NCI-H2171 (cell line): ENCODE results near the gene RBM45.

Experiments
- DNase-seq: peaks from one replicate; lab custom pipeline; 2025; lab: John Stamatoyannopoulos, UW

The RBM45 gene

DNA sequence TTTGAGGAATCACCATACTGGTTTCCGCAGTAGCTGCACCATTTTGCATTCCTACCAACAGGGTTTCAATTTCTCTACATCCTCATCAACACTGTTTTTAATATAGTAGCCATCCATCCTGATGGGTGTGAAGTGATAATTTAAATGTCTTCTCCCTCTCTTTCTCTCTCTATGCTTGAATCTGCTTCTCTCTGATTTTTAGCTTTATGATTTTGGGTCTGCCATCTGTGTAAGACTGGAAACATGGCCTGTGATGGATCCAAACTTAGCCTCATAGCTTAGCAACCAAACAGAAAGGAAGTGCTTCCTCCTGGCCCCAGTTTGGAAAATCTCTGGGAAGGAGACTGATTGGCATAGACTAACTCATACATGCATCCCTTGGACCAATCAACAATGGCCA lies 48.4 kb downstream of the RBM45 start:
- no peak for DNase-seq

DNA sequence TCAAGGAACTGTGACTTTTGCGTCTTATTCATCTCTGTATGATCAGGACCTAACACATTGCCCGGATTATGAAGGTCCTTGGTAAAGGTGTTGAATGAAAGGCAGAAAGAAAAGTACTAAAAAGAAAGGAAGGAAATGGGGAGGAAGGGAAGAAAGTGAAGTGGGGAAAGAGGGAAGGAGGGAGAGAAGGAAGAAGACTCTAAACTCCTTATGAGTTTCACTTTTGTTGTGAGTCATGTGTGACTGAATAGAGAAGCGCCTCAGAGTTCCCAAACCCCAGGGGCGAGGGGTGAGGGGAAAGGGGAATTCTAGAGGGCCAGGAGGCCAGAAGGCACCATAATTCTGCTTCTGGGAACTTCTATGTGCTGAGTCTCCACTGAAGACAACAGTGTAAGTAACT lies 51.2 kb downstream of the RBM45 start:
- DNase-seq = no peak

GRCh38 chr2:178163911-178164310 lies 51.7 kb downstream of the RBM45 start:
- no peak for DNase-seq

- no peak for DNase-seq
Observed at GRCh38 chr2:178173657-178174056, 61.4 kb downstream of the RBM45 start.

DNA sequence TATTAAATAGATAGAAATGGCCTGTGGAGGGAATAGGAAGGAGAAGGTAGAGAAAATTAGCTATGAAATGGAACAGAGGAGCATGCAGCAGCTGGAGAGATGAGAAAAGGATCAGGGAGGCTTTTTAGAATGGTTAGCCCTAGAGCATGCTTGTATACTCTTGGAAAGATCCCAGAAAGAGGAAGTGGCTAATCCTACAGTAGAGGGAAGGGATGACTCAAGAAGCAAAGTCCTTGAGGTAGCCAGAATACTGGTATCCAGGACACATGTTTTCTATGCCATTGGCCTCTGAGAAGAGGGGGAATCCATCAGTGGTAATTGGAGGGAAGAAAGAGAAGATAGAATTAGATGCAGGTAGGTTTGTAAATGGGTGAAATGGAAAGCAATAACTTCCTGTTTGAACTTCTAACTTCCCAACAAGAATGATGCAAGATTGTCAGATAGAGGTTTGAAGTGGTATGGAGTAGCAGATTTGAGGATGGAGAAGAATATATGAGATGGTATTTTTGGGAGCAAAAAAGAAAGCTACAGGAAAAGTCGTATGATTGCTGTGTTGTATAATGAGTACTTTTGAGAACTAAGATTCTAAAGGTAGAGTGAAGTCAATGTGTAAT lies 64.9 kb downstream of the RBM45 start:
- no peak for DNase-seq
